GM15510 (cell line): ENCODE results near the gene NDUFA5.

Experiments
- POLR2A ChIP-seq: IDR thresholded peaks from 3 replicates; pipeline ENCODE4 v1.6.1; 2011; ENCODE audit warnings: borderline replicate concordance; ENCODE audit not compliant: insufficient read length; ENCODE audit errors: extremely low read depth

Gene NDUFA5

GRCh38 chr7:123570390-123571182, 13.0 kb upstream of the NDUFA5 start:
- TF ChIP-seq POLR2A, result no peak

GRCh38 chr7:123569352-123570010, 11.9 kb upstream of the NDUFA5 start:
- TF ChIP-seq POLR2A, result no peak

- TF ChIP-seq POLR2A, result no peak
Measured at GRCh38 chr7:123562121-123562520, 4.5 kb upstream of the NDUFA5 start.

GRCh38 chr7:123558289-123558874, 764 bp upstream of the NDUFA5 start:
- TF ChIP-seq POLR2A, result no peak

GRCh38 chr7:123557016-123557397, 611 bp downstream of the NDUFA5 start:
- TF ChIP-seq POLR2A, result no peak

GRCh38 chr7:123555484-123555883, 2.1 kb downstream of the NDUFA5 start:
- TF ChIP-seq POLR2A, result no peak

GRCh38 chr7:123553159-123553558, 4.5 kb downstream of the NDUFA5 start:
- TF ChIP-seq POLR2A, result no peak

GRCh38 chr7:123552641-123553040, 5.0 kb downstream of the NDUFA5 start:
- no peak for TF ChIP-seq POLR2A

- TF ChIP-seq POLR2A, result no peak
Measured at GRCh38 chr7:123548406-123548805, 9.2 kb downstream of the NDUFA5 start.

GRCh38 chr7:123539871-123540270, 17.7 kb downstream of the NDUFA5 start:
- no peak for TF ChIP-seq POLR2A

- no peak for TF ChIP-seq POLR2A
Measured at GRCh38 chr7:123538897-123539296, 18.7 kb downstream of the NDUFA5 start.

GRCh38 chr7:123538189-123538714, 19.4 kb downstream of the NDUFA5 start:
- no peak for TF ChIP-seq POLR2A

GRCh38 chr7:123537026-123537642, 20.5 kb downstream of the NDUFA5 start:
- TF ChIP-seq POLR2A, result no peak

GRCh38 chr7:123535517-123535916, 22.1 kb downstream of the NDUFA5 start:
- no peak for TF ChIP-seq POLR2A
